ENCODE results near the gene CCL4L2.
"Not testable (repeated sequence)": the region's sequence is repeated elsewhere in the genome, so short reads cannot be mapped to it uniquely, and the experiment has no call there.

Gene CCL4L2

GRCh38 chr17:36221581-36222100 is 10.8 kb downstream of the CCL4L2 start:
- not testable (repeated sequence) for DNase-seq

GRCh38 chr17:36222967-36223366 is 12.1 kb downstream of the CCL4L2 start:
- not testable (repeated sequence) for DNase-seq

GRCh38 chr17:36229644-36230043 is 18.8 kb downstream of the CCL4L2 start:
- not testable (repeated sequence) for DNase-seq

- DNase-seq: not testable (repeated sequence)
These were observed 31.2 kb downstream of the CCL4L2 start for GRCh38 chr17:36242046-36242445.

All from NCI-H748 treated with DMSO at 0.1 percent for 48 hours (cell line).